OCI-LY3 (cell line): ENCODE data around the gene EIF4G3.

ENCODE experiments used
- H2AFZ ChIP-seq: fragments of 200-600, 300-600 bp; shearing (Covaris generic); 2 replicates; pipeline ENCODE4 v1.6.0; 2014; ENCODE audit warnings: antibody characterized with exemption, low read depth, low read length
- H3K27ac ChIP-seq: fragments of 200-600, 300-600 bp; sonication (generic); 2 replicates; pipeline ENCODE4 v1.5.1; 2014; ENCODE audit warnings: mild to moderate bottlenecking, low read length, moderate library complexity, mixed read lengths
- H3K27me3 ChIP-seq: fragments of 200-600, 300-600 bp; sonication (generic); 2 replicates; pipeline ENCODE4 v1.6.1; 2014; ENCODE audit warnings: low read depth, low read length, mixed read lengths
- H3K36me3 ChIP-seq: fragments of 200-600, 300-600 bp; sonication (generic); replicated peaks from 2 replicates; pipeline ENCODE3; 2014; ENCODE audit warnings: low read depth, low read length, mixed read lengths
- H3K4me1 ChIP-seq: fragments of 300-600, 200-600 bp; sonication (generic); 2 replicates; pipeline ENCODE4 v1.6.1; 2014; ENCODE audit warnings: low read length, mixed read lengths
- H3K4me2 ChIP-seq: fragments of 200-600, 300-600 bp; sonication (generic); 2 replicates; pipeline ENCODE4 v1.6.1; 2014; ENCODE audit warnings: low read length, mixed read lengths
- H3K4me3 ChIP-seq: fragments of 300-600, 200-600 bp; sonication (generic); 2 replicates; pipeline ENCODE4 v1.5.1; 2014; ENCODE audit warnings: antibody characterized with exemption, mild to moderate bottlenecking, low read length, moderate library complexity
- H3K79me2 ChIP-seq: fragments of 300-600, 200-600 bp; shearing (Covaris generic); 2 replicates; pipeline ENCODE4 v1.6.1; 2014; ENCODE audit warnings: mild to moderate bottlenecking, low read length, mixed read lengths
- H3K9ac ChIP-seq: fragments of 300-600, 200-600 bp; shearing (Covaris generic); 2 replicates; pipeline ENCODE4 v1.6.0; 2014; ENCODE audit warnings: mild to moderate bottlenecking, low read length, moderate library complexity
- H3K9me3 ChIP-seq: fragments of 200-600, 300-600 bp; shearing (Covaris generic); 2 replicates; pipeline ENCODE4 v1.6.1; 2014; ENCODE audit warnings: low read length, mixed read lengths; ENCODE audit not compliant: insufficient read depth
- H4K20me1 ChIP-seq: fragments of 200-600, 300-600 bp; sonication (generic); 2 replicates; pipeline ENCODE4 v1.6.1; 2016; ENCODE audit warnings: low read length, mixed read lengths; ENCODE audit not compliant: insufficient read depth
- EZH2phosphoT487 ChIP-seq: fragments of 200-600 bp; shearing (Covaris generic); IDR thresholded peaks from 2 replicates; pipeline ENCODE4 v1.6.1; 2018; ENCODE audit warnings: antibody characterized with exemption, mixed run types, low read depth
- TF ChIP-seq, protein P1 (sequence below): fragments of 200-600, 300-600 bp; sonication (generic); IDR thresholded peaks from 2 replicates; pipeline ENCODE4 v1.5.1; 2014; ENCODE audit warnings: antibody characterized with exemption, low read length, low read depth

Gene EIF4G3

DNA sequence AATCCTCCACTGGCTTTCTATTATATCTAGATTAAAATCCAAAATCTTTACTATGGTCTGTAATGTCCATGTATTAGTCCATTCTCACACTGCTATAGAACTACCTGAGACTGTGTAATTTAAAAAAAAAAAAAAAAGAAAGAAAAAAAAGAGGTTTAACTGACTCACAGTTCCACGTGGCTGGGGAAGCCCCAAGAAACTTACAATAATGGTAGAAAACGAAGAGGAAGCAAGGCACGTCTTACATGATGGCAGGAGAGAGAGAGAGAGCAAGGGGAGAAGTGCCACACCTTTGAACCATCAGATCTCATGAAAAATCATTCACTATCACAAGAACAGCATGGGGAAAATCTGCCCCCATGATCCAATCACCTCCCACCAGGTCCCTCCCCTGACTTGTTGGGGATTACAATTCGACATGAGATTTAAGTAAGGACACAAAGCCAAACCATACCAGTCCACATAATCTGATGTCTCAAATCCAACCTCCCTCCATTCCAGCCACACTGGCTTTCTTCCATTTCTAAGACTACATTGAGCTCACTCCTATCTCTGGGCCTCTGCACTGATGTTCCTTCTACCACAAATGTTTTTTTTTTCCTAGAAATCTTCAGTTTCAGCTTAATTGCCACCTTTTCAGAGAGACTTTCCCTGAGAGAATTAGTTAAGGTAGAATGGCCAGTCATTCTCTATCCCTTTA, 92.4 kb downstream of the EIF4G3 start:
- TF ChIP-seq EZH2phosphoT487, result no peak
- TF ChIP-seq, protein P1, sequence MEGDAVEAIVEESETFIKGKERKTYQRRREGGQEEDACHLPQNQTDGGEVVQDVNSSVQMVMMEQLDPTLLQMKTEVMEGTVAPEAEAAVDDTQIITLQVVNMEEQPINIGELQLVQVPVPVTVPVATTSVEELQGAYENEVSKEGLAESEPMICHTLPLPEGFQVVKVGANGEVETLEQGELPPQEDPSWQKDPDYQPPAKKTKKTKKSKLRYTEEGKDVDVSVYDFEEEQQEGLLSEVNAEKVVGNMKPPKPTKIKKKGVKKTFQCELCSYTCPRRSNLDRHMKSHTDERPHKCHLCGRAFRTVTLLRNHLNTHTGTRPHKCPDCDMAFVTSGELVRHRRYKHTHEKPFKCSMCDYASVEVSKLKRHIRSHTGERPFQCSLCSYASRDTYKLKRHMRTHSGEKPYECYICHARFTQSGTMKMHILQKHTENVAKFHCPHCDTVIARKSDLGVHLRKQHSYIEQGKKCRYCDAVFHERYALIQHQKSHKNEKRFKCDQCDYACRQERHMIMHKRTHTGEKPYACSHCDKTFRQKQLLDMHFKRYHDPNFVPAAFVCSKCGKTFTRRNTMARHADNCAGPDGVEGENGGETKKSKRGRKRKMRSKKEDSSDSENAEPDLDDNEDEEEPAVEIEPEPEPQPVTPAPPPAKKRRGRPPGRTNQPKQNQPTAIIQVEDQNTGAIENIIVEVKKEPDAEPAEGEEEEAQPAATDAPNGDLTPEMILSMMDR, result no peak
- no peak overlapping the region for H3K9ac ChIP-seq
- H3K27ac ChIP-seq, result no peak overlapping the region
- no peak overlapping the region for H2AFZ ChIP-seq
- H3K9me3 ChIP-seq, result 0 out of 2 replicates have a peak, but pooled peaks cover 3% of the 10 kb centered on the region
- H3K27me3 ChIP-seq, result no peaks in the 10 kb centered on the region
- H3K79me2 ChIP-seq, result peaks cover 9% of the 10 kb centered on the region; the same call in 1 of the 2 replicates
- peaks cover 7% of the 10 kb centered on the region for H3K4me1 ChIP-seq
- H3K36me3 ChIP-seq, result peaks cover 17% of the 10 kb centered on the region
- H3K4me2 ChIP-seq, result no peak overlapping the region; the same call in 1 of the 2 replicates
- no peak overlapping the region for H3K4me3 ChIP-seq
- H4K20me1 ChIP-seq, result no peaks in the 10 kb centered on the region

DNA sequence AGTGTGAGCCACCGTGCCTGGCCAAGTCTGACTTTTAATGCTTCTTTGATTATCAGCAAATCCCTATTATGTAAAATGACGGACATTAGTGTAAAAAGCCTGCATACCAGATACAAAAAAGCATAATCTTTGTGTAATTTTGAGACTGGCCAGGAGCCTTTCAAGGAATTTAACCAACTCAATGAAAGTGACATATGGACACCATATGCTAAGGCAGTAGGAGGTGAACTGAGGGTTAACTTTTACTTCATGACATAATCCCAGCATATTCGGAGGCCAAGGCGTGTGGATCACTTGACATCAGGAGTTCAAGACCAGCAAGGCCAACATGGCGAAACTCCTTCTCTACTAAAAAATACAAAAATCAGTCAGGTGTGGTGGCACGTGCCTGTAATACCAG, 94.6 kb downstream of the EIF4G3 start:
- no peak overlapping the region for H2AFZ ChIP-seq
- no peak overlapping the region for H3K9ac ChIP-seq
- no peak overlapping the region for H3K27ac ChIP-seq
- H3K27me3 ChIP-seq, result no peaks in the 10 kb centered on the region
- TF ChIP-seq EZH2phosphoT487, result no peak
- TF ChIP-seq, protein P1, result no peak
- 0 out of 2 replicates have a peak, but pooled peaks cover 3% of the 10 kb centered on the region for H3K9me3 ChIP-seq
- H3K4me1 ChIP-seq, result peaks cover 7% of the 10 kb centered on the region
- no peaks in the 10 kb centered on the region for H4K20me1 ChIP-seq
- no peak overlapping the region for H3K4me2 ChIP-seq
- H3K4me3 ChIP-seq, result no peak overlapping the region
- H3K36me3 ChIP-seq, result peaks cover 17% of the 10 kb centered on the region
- H3K79me2 ChIP-seq, result peaks cover 7% of the 10 kb centered on the region; the same call in 1 of the 2 replicates

DNA sequence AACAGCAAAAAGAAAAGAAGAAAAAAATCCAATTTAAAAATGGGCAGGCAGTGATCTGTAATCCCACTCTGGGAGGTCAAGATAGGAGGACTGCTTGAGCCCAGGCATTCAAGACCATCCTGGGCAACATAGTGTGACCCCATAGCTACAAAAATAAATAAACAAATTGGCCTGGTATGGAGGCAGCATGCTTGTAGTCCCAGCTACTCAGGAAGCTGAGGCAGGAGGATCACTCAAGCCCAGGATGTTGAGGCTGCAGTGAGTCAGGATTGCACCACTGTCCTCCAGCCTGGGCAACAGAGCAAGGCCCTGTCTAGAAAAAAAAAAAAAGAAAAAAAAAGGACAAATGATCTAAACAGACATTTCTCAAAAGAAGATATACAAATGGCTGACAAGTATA, 99.6 kb downstream of the EIF4G3 start:
- no peak for TF ChIP-seq EZH2phosphoT487
- TF ChIP-seq, protein P1, result no peak
- Histone ChIP-seq H3K79me2 (peaks cover 3% of the 10 kb centered on the region; the same call in 1 of the 2 replicates), H3K9ac (no peak overlapping the region)

DNA sequence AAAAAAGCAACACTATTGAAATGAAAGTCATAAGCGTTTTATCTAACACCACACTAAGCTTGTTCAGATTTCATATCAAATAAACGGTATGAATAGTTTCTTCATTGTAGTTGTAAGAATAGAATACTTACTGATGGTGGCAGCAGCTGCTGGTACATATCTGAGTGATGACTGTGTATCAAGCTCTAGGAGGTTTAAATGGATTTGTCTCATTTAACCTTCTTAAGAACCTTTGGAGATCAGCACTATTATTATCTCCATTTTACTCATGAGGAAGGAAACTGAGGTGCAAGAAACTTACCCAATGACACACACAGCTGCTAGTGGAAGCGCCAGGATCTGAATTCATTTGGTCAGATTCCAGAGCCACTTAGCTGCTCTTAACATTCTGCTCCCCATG, 104.0 kb downstream of the EIF4G3 start:
- H3K27ac ChIP-seq, result no peak overlapping the region
- H3K36me3 ChIP-seq, result no peaks in the 10 kb centered on the region
- H3K79me2 ChIP-seq, result no peaks in the 10 kb centered on the region; the same call in 1 of the 2 replicates
- no peaks in the 10 kb centered on the region; the same call in 1 of the 2 replicates for H4K20me1 ChIP-seq
- H3K9me3 ChIP-seq, result no peaks in the 10 kb centered on the region
- no peak overlapping the region for H3K4me3 ChIP-seq
- no peak overlapping the region for H2AFZ ChIP-seq
- H3K27me3 ChIP-seq, result no peaks in the 10 kb centered on the region
- H3K9ac ChIP-seq, result no peak overlapping the region
- H3K4me1 ChIP-seq, result no peaks in the 10 kb centered on the region
- no peak overlapping the region for H3K4me2 ChIP-seq
- no peak for TF ChIP-seq EZH2phosphoT487
- TF ChIP-seq, protein P1, result no peak

More for the DNA sequence above, 99.6 kb downstream of the EIF4G3 start:
- no peak overlapping the region for H2AFZ ChIP-seq
- H3K27ac ChIP-seq, result no peak overlapping the region
- no peak overlapping the region for H3K4me3 ChIP-seq
- H3K4me1 ChIP-seq, result no peaks in the 10 kb centered on the region
- no peak overlapping the region for H3K4me2 ChIP-seq
- no peaks in the 10 kb centered on the region for H3K27me3 ChIP-seq
- no peaks in the 10 kb centered on the region for H3K9me3 ChIP-seq
- H3K36me3 ChIP-seq, result no peaks in the 10 kb centered on the region
- H4K20me1 ChIP-seq, result no peaks in the 10 kb centered on the region
